AG09319 (cell line): ENCODE measurements around the gene OSBPL5.

Experiments
- DNase-seq: peaks from one replicate; pipeline ENCODE4 v3.0.0-alpha.2; 2010; ENCODE audit warnings: low read depth; ENCODE audit errors: extremely low read depth
- TF ChIP-seq, protein P1 (sequence below): IDR thresholded peaks from 2 replicates; pipeline ENCODE4 v1.5.1; 2011; ENCODE audit warnings: low read depth, mild to moderate bottlenecking, inconsistent platforms, low read length, moderate library complexity

Gene OSBPL5

DNA sequence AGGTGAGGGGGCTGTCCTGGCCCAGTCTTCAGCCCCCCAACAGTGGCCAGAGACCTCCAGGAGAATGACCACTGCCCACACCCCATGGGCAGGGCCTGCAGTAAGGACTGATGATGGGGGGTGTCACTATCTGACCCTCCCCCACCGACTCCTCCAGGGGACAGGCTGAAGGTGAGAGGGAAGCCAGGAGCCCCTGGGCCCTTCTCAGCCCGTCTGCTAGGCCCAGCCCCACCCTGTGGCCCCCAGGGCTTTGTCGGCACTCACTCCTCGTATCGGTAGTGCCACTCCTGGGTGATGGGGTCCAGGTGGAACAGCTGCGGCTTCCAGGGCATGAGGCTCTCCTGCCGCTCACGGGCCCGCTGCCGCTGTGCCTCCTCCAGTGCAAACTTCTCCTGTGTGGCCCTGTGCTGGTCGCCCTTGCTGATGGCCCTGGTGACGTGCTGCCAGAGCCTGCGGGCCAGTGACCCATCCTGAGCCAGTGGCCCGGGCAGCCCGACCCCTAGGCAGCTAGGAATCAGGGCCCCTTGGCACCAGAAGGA, 72.4 kb downstream of the OSBPL5 start:
- DNase-seq, result no peak

DNA sequence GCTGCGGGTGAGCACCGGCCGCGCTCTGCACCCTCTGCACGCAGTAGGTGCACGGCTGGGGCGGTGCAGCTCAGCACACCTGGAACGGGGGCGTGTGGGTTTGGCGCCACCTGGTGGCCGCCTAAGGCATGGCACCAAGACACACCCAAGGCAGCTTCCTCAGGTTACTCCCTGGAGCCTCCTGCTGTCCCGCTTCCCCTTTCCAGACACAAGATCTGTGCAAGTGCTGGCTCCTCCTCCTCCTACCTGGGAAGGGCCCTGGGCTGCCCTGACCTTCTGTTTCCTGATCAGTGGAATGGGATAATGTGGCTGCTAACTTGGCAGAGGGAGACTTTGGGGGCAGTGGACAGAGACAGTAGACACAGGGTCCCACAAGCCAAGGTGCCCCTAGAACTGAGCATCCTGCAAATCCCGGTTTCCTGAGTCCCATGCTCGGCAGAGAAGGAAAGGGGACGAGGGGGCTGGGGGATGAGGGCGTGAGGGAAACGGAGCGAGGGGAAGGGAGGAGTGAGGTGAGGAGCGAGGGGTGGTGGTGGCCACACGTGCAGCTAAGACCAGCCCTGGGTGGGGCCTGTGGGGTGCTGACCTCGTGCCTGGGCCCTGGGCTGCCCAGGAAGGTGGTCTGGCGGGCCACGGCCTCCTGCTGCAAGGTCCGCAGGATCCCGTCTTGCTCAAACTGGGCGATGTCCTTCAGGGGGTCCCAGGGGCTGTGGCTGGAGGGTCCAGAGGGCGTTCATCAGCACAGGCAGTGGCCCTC, 73.1 kb downstream of the OSBPL5 start:
- TF ChIP-seq, protein P1, sequence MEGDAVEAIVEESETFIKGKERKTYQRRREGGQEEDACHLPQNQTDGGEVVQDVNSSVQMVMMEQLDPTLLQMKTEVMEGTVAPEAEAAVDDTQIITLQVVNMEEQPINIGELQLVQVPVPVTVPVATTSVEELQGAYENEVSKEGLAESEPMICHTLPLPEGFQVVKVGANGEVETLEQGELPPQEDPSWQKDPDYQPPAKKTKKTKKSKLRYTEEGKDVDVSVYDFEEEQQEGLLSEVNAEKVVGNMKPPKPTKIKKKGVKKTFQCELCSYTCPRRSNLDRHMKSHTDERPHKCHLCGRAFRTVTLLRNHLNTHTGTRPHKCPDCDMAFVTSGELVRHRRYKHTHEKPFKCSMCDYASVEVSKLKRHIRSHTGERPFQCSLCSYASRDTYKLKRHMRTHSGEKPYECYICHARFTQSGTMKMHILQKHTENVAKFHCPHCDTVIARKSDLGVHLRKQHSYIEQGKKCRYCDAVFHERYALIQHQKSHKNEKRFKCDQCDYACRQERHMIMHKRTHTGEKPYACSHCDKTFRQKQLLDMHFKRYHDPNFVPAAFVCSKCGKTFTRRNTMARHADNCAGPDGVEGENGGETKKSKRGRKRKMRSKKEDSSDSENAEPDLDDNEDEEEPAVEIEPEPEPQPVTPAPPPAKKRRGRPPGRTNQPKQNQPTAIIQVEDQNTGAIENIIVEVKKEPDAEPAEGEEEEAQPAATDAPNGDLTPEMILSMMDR, result peak; percentile 96
- DNase-seq, result peak; percentile 18

More for the DNA sequence above, 72.4 kb downstream of the OSBPL5 start:
- TF ChIP-seq, protein P1, result no peak

DNA sequence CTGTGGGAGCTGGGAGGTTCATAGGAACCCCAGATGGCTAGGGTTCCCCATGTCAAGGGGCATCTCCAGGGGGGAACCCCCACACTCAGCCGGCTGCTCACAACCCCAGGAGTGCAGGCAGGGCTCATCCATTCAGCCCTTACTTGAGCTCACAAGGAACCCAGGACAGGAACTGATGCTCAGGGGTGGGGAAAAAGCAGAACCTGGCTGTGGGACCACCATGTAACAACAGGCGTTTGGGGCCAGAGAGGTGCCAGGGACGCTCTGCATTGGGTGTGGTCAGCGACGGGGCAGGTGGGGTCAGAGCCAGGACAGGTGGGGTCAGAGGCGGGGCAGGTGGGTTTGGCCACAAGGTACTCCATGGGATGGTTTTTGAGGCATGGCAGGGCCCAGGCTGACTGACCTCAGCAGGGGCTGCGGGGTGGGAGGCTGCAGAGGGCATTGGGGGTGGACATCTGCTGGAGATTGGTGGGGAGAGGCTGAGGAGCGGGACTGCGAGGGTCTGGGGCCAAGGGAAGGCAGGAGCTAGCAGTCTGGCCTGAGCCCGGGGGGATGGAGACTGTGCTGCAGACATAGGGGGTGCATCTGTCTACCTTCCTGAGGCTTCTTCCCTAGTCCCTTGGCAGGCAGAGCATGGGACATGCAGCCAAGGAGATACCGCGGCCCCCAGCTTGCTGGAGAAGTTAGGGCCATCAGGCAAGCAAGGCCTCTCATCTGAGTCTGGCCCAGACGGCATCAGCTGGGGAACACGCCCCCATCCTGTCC, 73.8 kb downstream of the OSBPL5 start:
- TF ChIP-seq, protein P1, result no peak

DNA sequence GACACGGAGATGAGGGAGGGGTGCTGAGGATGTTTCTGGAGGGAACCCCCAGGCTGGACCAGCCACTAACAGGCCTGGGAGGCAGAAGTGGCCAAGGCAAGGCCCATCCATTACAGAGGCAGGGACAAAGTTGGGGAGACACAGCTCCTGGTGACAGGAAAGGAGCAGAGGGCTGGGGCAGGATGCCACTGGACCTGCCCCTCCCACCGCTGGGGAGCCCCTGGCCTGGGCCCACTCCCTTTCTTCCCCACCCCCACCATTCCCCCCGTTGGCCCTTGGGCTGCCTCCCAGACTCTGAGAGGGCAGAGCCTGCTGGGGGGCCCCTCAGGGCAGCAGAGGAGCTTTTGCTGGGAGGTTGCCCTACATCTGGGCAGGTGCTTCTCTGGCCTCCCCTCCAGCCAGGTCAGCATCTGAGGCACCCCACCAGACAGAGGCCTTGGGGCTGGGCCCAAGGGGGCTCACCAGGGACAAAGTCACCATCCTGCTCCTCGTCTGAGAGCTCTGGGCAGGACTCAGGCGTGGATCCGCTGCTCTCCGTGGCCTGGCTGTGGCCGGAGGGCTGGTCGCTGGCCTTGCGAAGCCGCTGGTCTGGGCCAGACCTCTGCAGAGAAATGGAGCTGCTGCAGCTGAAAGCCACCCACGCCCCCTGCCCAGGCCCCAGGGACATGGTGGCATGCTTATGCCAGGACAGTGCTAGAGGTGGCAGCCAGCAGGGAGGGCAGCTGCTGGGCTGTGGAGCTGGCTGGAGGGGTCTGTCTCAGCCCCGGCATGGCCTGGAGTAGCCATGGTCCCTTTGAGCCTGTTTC, 74.8 kb downstream of the OSBPL5 start:
- TF ChIP-seq, protein P1, result no peak
- DNase-seq, result no peak

More for the DNA sequence above, 73.8 kb downstream of the OSBPL5 start:
- DNase-seq, result no peak

DNA sequence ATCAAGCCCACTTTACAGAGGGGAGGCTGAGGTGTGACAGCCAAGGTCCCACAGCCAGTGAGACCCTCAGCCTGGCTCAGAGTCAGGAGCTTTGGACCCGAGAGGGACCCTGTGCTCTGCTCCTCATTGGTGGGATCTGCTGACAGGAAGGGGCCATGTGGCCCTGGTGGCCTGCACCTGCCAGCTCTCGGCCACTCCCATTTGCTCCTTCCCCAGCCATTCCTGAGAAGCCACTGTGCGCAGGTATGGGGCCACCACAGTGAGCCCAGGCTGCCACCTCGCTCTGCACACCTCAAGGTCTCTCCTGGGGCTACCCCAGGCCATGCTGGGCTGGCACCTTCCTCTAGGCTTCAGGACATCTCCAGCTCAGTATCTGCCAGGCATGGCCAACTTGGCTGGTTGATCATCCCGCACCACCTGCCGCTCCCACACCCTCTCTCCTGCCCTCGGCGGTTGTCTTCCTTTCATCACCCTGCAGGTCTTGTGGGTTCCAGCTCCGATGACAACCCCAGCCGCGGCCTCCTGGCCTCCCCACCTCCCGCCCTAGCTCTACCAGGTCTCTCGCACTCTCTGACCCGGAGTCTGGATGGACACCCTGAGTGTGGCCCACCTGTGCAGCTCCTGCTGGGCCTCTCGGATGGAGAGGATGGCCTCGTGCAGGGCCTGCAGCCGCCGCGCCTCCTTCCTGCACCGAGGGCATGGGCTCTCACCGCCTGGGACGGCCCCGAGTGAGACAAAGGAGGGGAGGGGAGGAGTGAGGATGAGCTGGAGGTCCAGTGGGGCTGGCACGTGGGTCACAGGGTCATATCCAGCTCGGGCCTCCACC, 75.7 kb downstream of the OSBPL5 start:
- TF ChIP-seq, protein P1, result no peak
- no peak for DNase-seq

DNA sequence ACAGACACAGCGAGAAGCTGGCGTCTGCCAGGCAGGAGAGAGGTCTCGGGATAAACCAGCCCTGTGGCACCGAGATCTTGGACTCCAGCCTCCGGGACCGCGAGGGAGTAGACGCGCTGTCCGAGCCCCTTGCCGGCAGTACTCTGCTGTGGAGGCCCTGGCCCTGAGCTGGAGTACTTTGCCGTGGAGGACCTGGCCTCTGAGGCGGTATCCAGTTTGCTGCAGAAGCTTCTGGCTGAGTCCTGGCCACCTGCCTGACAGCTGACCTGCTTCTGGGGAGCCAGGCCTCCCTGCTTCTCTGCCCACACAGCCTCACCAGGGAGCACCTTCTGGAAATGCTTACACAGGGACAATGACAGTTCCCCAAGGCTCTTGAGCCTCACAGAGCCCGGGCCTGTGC, 76.3 kb downstream of the OSBPL5 start:
- DNase-seq, result no peak
- TF ChIP-seq, protein P1, result no peak
